K562 (cell line): ENCODE results near the gene ANO7. TPM values are rescaled to one million over a fixed set of nuclear protein-coding genes. Genes with fewer than 3 reads are reported as not detected.

ENCODE experiments used
- ATAC-seq: fragments of 200-7000 bp; cut with Tn5 transposase; 3 replicates; pipeline ENCODE4 v1.9.1; 2020; ENCODE audit warnings: moderate library complexity
- BruUV-seq: library from RNA; stranded (reverse); fragments of 400-500 nt; replicated peaks from 2 replicates; lab custom pipeline; 2021; lab: Mats Ljungman, UMichigan
- CTCF ChIA-PET: fragments of 300-600 bp; formaldehyde crosslinking; extraction: SDS; loops from one replicate; lab custom pipeline; 2021; ENCODE audit warnings: low intra/inter-chr PET ratio; lab: Yijun Ruan, JAX
- POLR2A ChIA-PET: fragments of 300-600, 350-650 bp; sonication (Branson Sonifier 250); formaldehyde crosslinking; extraction: SDS; loops from one replicate; lab custom pipeline; 2021; ENCODE audit warnings: antibody characterized with exemption, inconsistent platforms; lab: Yijun Ruan, JAX
- DNase-seq, 4 experiments: peaks; one replicate each; pipeline versions ENCODE4 v3.0.0 to v3.0.0-alpha.2; 2011 to 2018; ENCODE audit warnings: low spot score in 3 of 4, mixed read lengths in 3 of 4; ENCODE audit errors: extremely low read depth in 1 of 4
- FAIRE-seq: peaks from 2 replicates; lab custom pipeline; 2011; peaks lifted over from hg19 to GRCh38; lab: Jason Lieb, UNC
- H2AFZ ChIP-seq: 2 replicates; pipeline ENCODE4 v1.6.0; 2011; ENCODE audit warnings: low read depth, low read length, control low read depth, inconsistent platforms
- H3K27ac ChIP-seq: fragments of 200-600 bp; 3 replicates; pipeline ENCODE4 v1.8.0; 2011; ENCODE audit warnings: low read depth, mild to moderate bottlenecking, control low read depth, inconsistent platforms, low read length, moderate library complexity, mixed read lengths; ENCODE audit errors: extremely low read depth
- H3K27me3 ChIP-seq, 2 experiments: fragments of 300-600 bp in 1 of 2; 2 replicates in 1 of 2; 3 replicates in 1 of 2; pipeline versions ENCODE4 v1.6.0 to v1.8.0; 2011; ENCODE audit warnings: inconsistent platforms in 2 of 2, low read length in 2 of 2, mild to moderate bottlenecking in 1 of 2, mixed read lengths in 1 of 2, moderate library complexity in 1 of 2; ENCODE audit not compliant: control insufficient read depth in 2 of 2, insufficient read depth in 2 of 2
- H3K36me3 ChIP-seq: fragments of 300-600 bp; 3 replicates; pipeline ENCODE4 v1.8.0; 2011; ENCODE audit warnings: mild to moderate bottlenecking, low read length, inconsistent platforms; ENCODE audit not compliant: control insufficient read depth, insufficient read depth
- H3K4me1 ChIP-seq, 2 experiments: fragments of 200-600 bp in 1 of 2; replicated peaks in 1 of 2; 2 replicates in 1 of 2; 3 replicates in 1 of 2; pipeline versions ENCODE4 v1.5.1 to v1.8.0; 2011; ENCODE audit warnings: inconsistent platforms in 2 of 2, low read length in 2 of 2, mild to moderate bottlenecking in 1 of 2, mixed read lengths in 1 of 2, moderate library complexity in 1 of 2; ENCODE audit not compliant: control insufficient read depth in 2 of 2, insufficient read depth in 2 of 2
- H3K4me2 ChIP-seq: 2 replicates; pipeline ENCODE4 v1.6.1; 2011; ENCODE audit warnings: low read length, control low read depth, inconsistent platforms, mixed read lengths; ENCODE audit not compliant: insufficient read depth
- H3K4me3 ChIP-seq: fragments of 200-600 bp; sonication (generic), shearing (Covaris generic); 2 replicates; pipeline ENCODE4 v1.5.1; 2016; ENCODE audit warnings: control low read depth, inconsistent platforms
- H3K79me2 ChIP-seq: fragments of 200-600 bp; 3 replicates; pipeline ENCODE4 v1.8.0; 2011; ENCODE audit warnings: low read length, inconsistent platforms; ENCODE audit not compliant: control insufficient read depth, insufficient read depth
- H3K9ac ChIP-seq, 2 experiments: 2 replicates each; pipeline versions ENCODE4 v1.6.0 to v1.6.1; 2011; ENCODE audit warnings: low read depth in 2 of 2, low read length in 2 of 2, control low read depth in 1 of 2, inconsistent platforms in 1 of 2, mild to moderate bottlenecking in 1 of 2, mixed read lengths in 1 of 2; ENCODE audit not compliant: insufficient read depth in 1 of 2
- H3K9me1 ChIP-seq: one replicate; pipeline ENCODE4 v1.6.0; 2011; ENCODE audit warnings: inconsistent platforms, mild to moderate bottlenecking, low read length, moderate library complexity; ENCODE audit not compliant: control insufficient read depth, insufficient read depth
- H3K9me3 ChIP-seq: replicated peaks from 2 replicates; pipeline ENCODE4 v1.5.1; 2011; ENCODE audit warnings: low read depth, low read length, inconsistent platforms; ENCODE audit not compliant: control insufficient read depth, insufficient read depth
- H4K20me1 ChIP-seq: replicated peaks from 2 replicates; pipeline ENCODE4 v1.6.1; 2011; ENCODE audit warnings: low read length, inconsistent platforms, mixed read lengths; ENCODE audit not compliant: control insufficient read depth, insufficient read depth
- FOXP4 ChIP-seq: sonication (generic); formaldehyde crosslinking; IDR thresholded peaks from 2 replicates; pipeline ENCODE4 v1.8.0; 2022; ENCODE audit warnings: mild to moderate bottlenecking, missing genetic modification reagents, borderline replicate concordance
- HNRNPK ChIP-seq: fragments of 200-400 bp; formaldehyde crosslinking; IDR thresholded peaks from one replicate; pipeline ENCODE4 v1.6.1; 2018; ENCODE audit warnings: mild to moderate bottlenecking, low read depth, low read length; ENCODE audit not compliant: poor library complexity, severe bottlenecking
- MED1 ChIP-seq: sonication (generic); formaldehyde crosslinking; IDR thresholded peaks from 2 replicates; pipeline ENCODE4 v1.8.1; 2023; ENCODE audit warnings: missing genetic modification reagents, borderline replicate concordance
- MNT ChIP-seq, 2 experiments: fragments of 450-650 bp; conservative IDR thresholded peaks; 2 replicates each; pipeline ENCODE4 v1.6.1; 2017; ENCODE audit warnings: mild to moderate bottlenecking in 2 of 2, moderate library complexity in 2 of 2
- NR2F6 ChIP-seq: fragments of 450-650 bp; formaldehyde crosslinking; IDR thresholded peaks from 2 replicates; pipeline ENCODE4 v1.4.0; 2020; ENCODE audit warnings: mild to moderate bottlenecking
- POLR2G ChIP-seq: fragments of 200-400 bp; formaldehyde crosslinking; IDR thresholded peaks from 2 replicates; pipeline ENCODE4 v1.6.1; 2017; ENCODE audit warnings: low read depth, mild to moderate bottlenecking, antibody characterized with exemption, low read length, moderate library complexity
- YBX1 ChIP-seq: fragments of 450-650 bp; IDR thresholded peaks from 2 replicates; pipeline ENCODE4 v1.7.1; 2016; ENCODE audit warnings: mild to moderate bottlenecking
- ZBTB34 ChIP-seq: fragments of 250-450 bp; sonication (Bioruptor Pico); IDR thresholded peaks from 2 replicates; pipeline ENCODE4 v1.8.0; 2021; ENCODE audit warnings: mild to moderate bottlenecking, moderate library complexity
- ZNF253 ChIP-seq: fragments of 250-450 bp; sonication (Bioruptor Pico); conservative IDR thresholded peaks from 2 replicates; pipeline ENCODE4 v1.6.1; 2021; ENCODE audit warnings: mild to moderate bottlenecking
- ZNF282 ChIP-seq: sonication (generic); formaldehyde crosslinking; IDR thresholded peaks from 2 replicates; pipeline ENCODE4 v1.8.1; 2023; ENCODE audit warnings: missing genetic modification reagents
- ZNF395 ChIP-seq: fragments of 200-800 bp; sonication (Bioruptor generic); IDR thresholded peaks from 2 replicates; pipeline ENCODE4 v1.6.1; 2017; ENCODE audit warnings: missing genetic modification characterization, missing compliant biosample characterization
- ZNF699 ChIP-seq: fragments of 250-450 bp; sonication (Bioruptor Pico); IDR thresholded peaks from 2 replicates; pipeline ENCODE4 v1.8.0; 2021; ENCODE audit warnings: mild to moderate bottlenecking, moderate library complexity; ENCODE audit not compliant: insufficient replicate concordance
- ZNF740 ChIP-seq, 3 experiments: fragments of 200-800 bp in 1 of 3; sonication (Bioruptor generic) in 1 of 3; sonication (generic) in 1 of 3; formaldehyde crosslinking in 1 of 3; IDR thresholded peaks; 2 replicates each; pipeline versions ENCODE4 v1.6.1 to v1.8.0; 2016 to 2022; ENCODE audit warnings: mild to moderate bottlenecking in 2 of 3, missing compliant biosample characterization in 2 of 3, missing genetic modification characterization in 2 of 3, missing genetic modification reagents in 1 of 3
- WGBS: fragments of 100-300 bp; shearing (Covaris generic); methylation state at CpG from one replicate; pipeline ENCODE4 v1.1.6; 2016; ENCODE audit warnings: low coverage, mixed read lengths; ENCODE audit not compliant: insufficient coverage; ENCODE audit errors: missing lambda C conversion rate; 5-methylcytosine and 5-hydroxymethylcytosine counted together
- in situ Hi-C: fragments of 300-500 bp; cut with MboI; formaldehyde crosslinking; loops from 4 replicates; pipeline ENCODE4 v1.15.0; 2018; ENCODE audit warnings: inconsistent platforms, mixed read lengths
- intact Hi-C: fragments of 100-400 bp; cut with micrococcal nuclease; formaldehyde crosslinking; loops from 2 replicates; pipeline ENCODE4 v1.14.2; 2022
- polyA plus RNA-seq, 8 experiments: library from polyadenylated mRNA; depleted of rRNA in 4 of 8; stranded (reverse) in 5 of 8; unstranded in 3 of 8; fragments of >200 nt; fragmentation: Nextera tagmentation in 2 of 8; fragmentation: Illumina TruSeq in 1 of 8; extraction: Ambion mirVana in 2 of 8; extraction: Trizol in 1 of 8; gene quantifications; 2 replicates each; pipeline versions ENCODE4 v1.2.1 to v1.2.3, GENCODE V29; 2011 to 2014; ENCODE audit warnings: inconsistent platforms in 1 of 8, missing spikeins in 1 of 8
- total RNA-seq, 7 experiments: library from RNA; depleted of rRNA in 6 of 7; stranded (reverse); fragments of >200 nt in 6 of 7; fragmentation: Illumina TruSeq in 2 of 7; extraction: Trizol in 2 of 7; gene quantifications; 2 replicates each; pipeline versions ENCODE4 v1.2.1 to v1.2.3, GENCODE V29; 2011 to 2021; ENCODE audit warnings: low replicate concordance in 1 of 7

The ANO7 gene
- total and polyA plus RNA-seq, 9 of the 15 experiments (the other 6 are each of a cell fraction or from before 2014, with no cell fraction given), result 0.28 to 5.1 (median 1.1) TPM

- Histone ChIP-seq H3K4me3 (no peak overlapping the region), H3K79me2 (peaks cover 15% of the 10 kb centered on the region), H4K20me1 (0 out of 2 replicates have a peak, but pooled peaks cover 5% of the 10 kb centered on the region), H3K9ac (no peak overlapping the region), H3K4me2 (no peak overlapping the region), H3K36me3 (0 out of 3 replicates have a peak, but pooled peaks cover 3% of the 10 kb centered on the region), H2AFZ (no peak overlapping the region), H3K27ac (no peak overlapping the region), H3K4me1 (peaks cover 2 to 32% of the 10 kb centered on the region in 2 experiments; a peak in 3 of 5 replicates), H3K27me3 (peaks cover 0 to 1% of the 10 kb centered on the region in 2 experiments; a peak in 2 of 5 replicates), H3K9me1 (peaks cover 5% of the 10 kb centered on the region), H3K9me3 (no peaks in the 10 kb centered on the region)
- POLR2A ChIA-PET, result no interaction called here
- ATAC-seq (no peak), FAIRE-seq (no peak), DNase-seq (no peak)
- CTCF ChIA-PET, result no interaction called here
- 57% methylated on average over 6 of the region's 6 CpGs for WGBS
- in situ Hi-C loops, result no loop called here
- intact Hi-C loops, result loop anchor here (5.0 kb wide), 1 partner anchor 143 kb away; no protein-coding TSS in a partner anchor
- BruUV-seq, result no TSS peak
- no peak for TF ChIP-seq NR2F6 (CRISPR knock-in tag)
- no peak for TF ChIP-seq YBX1
- TF ChIP-seq MED1 (CRISPR knock-in tag), result no peak
- no peak for TF ChIP-seq ZNF699 (CRISPR knock-in tag)
- no peak for TF ChIP-seq ZNF253
- no peak for TF ChIP-seq MNT (conservative IDR thresholded peaks at IDR 0.05)
- TF ChIP-seq ZBTB34, result no peak
- TF ChIP-seq ZNF282, result no peak
- no peak for TF ChIP-seq ZNF395 (CRISPR knock-in tag)
- TF ChIP-seq FOXP4 (CRISPR knock-in tag), result no peak
- TF ChIP-seq POLR2G, result no peak
- no peak for TF ChIP-seq HNRNPK
- no peak for TF ChIP-seq ZNF740 (CRISPR knock-in tag; IDR thresholded peaks at IDR 0.05)
- TF ChIP-seq ZNF740 (tag; IDR thresholded peaks at IDR 0.05), result no peak
These were observed 31.4 kb downstream of the ANO7 start for GRCh38 chr2:241219856-241220356.
